GM21390 (cell line): ENCODE results near the gene SPRR2F.
"Not testable (repeated sequence)": the region's sequence is repeated elsewhere in the genome, so short reads cannot be mapped to it uniquely, and the experiment has no call there.

Experiments
- ATAC-seq: cut with Tn5 transposase; IDR thresholded peaks from one replicate; pipeline ENCODE4 v1.9.1; 2021; ENCODE audit not compliant: unreplicated experiment

The SPRR2F gene, protein sequence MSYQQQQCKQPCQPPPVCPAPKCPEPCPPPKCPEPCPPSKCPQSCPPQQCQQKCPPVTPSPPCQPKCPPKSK

DNA sequence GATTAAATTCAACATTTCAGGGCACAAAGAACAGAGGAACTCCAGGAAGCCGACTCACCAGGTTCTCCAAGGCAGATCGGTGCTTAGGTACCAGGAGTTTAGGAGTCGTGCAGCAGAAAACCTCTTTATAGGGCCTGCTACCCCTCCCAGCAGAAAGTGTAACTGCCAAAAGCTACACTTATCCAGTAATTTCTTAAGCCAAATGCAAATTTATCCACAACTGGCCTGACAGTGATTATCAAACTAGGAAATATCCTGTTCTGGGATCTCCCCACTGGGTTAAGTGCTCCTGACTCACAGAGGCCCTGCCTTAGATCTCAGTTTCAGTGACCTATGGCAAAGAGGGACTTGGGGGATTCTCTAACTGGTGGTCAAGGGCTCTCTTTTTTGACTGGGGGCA is at the start of gene SPRR2F:
TSS of gene SPRR2F (minus strand) at position 101 of the 400 bp plus-strand sequence. CDS start 783 bp downstream, outside the sequence.
- ATAC-seq, result no peak

DNA sequence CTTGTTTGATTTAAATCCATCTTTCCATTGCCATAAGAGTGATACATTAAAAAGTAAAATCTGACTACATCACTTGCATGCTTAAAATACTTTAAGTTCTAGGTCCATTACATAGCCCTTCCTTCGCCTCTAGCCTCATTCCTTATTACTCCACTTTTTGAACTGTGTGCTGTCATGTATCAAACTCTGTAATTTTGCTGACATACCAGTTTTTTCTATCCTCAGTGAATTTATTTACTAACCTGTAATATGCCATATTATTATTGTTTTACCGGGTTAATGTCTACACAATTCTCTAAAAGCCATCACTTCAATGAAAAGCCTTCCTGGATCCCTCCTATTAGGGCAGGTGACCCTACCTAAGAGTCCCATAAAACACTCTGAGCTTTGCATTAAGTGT is 42.2 kb upstream of the SPRR2F start:
- ATAC-seq, result no peak

DNA sequence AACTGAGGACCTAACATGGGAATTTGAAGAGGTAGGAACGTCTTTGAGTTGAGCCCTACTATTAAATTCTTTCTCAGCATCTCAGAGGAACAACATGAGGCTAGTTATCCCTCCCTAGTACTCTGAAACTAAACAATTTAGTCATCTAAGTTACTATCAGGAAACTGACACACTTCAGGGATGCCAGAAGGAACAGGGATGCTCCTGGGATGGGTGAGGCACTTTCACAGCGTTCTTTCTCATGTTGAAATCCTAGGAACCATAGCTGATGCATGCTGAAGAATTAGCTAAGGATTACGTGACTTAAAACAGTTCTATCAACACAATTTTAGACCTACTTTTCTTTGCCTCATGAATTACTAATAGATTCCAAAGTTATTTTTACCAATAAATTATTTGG is 39.2 kb upstream of the SPRR2F start:
- ATAC-seq, result no peak

DNA sequence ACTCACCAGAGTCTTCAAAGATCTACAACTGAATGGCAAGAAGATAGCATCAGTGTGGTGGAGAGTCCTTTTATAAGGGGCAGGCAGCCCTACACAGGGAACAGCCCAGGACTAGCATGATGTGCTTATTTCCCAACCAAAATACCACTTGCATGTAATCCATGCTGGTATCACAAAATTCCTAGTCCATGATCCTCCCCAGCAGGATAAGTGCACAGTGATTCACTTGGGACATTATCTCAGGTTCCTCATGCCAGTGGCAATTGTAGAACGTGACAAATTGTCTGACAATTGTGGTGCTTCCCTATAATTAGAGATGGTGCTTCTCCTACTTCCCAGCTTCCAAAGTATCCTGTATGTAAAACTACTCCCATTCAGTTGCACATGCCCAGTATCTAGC is 37.5 kb upstream of the SPRR2F start, which contains the start of gene SPRR2G:
TSS of gene SPRR2G (minus strand) at position 45 of the 400 bp plus-strand sequence. CDS start 780 bp downstream, outside the sequence.
- ATAC-seq, result no peak

DNA sequence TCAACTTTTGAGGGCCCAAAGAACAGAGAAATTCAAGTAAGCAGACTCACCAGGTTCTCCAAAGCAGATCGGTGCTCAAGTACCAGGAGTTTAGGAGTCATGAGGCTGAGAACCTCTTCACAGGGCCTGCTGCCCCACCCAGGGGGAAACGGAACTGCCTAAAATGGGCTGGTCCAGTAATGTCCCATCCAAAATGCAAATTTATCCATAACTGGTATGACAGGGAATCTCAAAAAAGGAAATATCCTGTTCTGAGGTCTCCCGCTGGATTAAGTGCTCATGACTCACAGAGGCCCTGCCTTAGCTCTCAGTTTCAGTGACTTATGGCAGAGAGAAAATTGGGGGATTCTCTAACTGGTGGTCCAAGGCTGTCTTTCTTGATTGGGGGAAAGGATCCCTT is 28.1 kb upstream of the SPRR2F start:
- no peak for ATAC-seq

DNA sequence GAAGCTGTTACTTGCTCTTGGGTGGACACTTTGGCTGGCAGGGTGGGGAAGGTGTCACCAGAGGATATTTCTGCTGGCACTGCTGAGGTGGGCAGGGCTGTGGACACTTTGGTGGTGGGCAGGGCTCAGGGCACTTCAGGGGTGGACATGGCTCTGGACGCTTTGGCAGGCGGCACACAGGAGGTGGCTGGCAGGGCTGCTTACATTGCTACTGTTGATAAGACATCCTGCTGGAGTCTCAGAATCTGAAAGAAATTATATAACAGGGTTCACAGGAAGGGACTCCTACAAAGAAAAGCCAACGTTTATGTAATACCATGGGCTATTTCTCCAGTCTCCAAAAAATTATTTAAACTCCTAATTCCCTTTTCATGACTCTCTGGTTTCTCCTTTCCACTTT is 27.2 kb upstream of the SPRR2F start:
- ATAC-seq, result no peak

DNA sequence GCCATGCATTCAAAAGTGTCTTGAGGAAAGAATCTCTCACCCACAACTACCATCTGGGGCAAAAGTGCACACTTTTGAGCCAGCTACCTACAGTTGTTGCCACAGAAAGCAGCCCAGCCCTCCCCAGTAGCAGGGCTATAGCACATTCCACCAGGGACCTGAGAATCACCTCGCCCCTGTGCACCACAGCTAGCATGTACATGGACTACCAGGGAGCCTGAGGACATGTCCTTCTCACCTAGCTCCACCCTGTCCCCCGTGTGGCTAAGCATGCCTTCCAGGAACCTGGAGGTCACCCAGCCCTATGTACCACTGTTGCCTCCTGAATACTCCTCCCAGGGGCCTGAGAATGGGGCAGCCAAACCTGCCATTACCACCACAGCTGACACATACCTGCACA is 20.4 kb upstream of the SPRR2F start:
- no peak for ATAC-seq

DNA sequence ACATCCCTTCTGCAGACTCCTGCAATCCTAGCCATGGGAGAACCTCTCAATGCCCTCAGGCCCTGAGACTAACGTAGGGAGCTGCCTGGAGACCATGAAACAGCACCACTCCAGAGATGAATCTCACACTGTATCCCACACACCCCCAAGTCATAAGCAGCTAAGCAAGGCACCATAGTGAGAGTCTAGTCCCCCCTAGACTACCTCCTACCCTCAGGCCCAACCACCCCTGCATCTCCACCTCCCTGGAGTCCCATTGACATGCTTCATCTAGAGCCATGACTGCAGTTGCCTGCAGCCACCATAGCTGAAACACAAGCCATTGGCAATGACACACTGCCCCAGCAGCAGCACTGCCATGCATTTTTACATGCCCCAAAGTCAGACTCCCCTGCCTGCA is 20.0 kb upstream of the SPRR2F start:
- ATAC-seq, result no peak

DNA sequence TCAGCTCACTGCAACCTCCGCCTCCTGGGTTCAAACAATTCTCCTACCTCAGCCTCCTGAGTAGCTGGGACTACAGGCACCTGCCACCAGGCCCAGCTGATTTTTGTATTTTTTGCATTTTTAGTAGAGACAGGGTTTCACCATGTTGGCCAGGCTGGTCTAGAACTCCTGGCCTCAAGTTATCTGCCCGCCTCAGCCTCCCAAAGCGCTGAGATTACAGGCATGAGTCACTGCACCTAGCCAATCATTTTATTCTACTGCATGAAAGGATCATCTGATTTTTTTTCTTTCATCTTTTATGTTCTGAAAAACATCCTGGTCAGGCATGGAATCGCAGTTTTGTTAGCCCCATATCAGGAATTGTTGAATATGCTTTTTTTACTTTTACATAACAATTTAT is 15.4 kb upstream of the SPRR2F start:
- ATAC-seq, result not testable (repeated sequence)

DNA sequence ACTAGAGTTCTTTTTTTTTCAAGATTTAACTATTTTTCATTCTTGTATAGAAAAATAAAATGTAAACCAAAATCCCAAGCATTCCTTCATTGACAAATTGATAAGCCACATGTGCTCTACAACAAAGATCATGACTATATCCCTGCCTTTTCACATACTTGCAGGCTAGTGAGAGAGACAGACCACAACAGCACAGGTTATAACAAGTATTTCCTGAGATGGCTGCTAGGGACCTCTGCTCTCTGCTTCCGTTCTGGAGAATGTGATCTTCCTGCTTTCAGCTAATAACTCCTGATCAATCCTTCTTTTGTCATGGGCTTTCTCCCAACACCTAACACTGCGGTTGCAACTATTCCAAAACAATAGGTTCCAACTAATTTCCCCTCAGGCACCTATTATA is 14.0 kb upstream of the SPRR2F start:
- ATAC-seq, result no peak

DNA sequence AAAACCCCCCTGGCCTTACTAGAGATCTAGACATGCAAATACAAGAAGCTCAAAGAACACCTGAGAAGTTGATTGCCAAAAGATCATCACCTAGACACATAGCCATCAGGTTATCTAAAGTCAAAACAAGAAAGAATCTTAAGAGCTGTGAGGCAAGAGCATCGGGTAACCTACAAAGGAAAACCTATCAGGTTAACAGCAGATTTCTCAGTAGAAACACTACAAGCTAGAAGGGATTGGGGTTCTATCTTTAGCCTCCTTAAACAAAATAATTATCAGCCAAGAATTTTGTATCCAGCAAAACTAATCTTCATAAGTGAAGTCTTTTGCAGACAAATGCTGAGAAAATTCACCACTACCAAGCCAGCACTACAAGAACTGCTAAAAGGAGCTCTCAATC is 12.2 kb upstream of the SPRR2F start:
- no peak for ATAC-seq

DNA sequence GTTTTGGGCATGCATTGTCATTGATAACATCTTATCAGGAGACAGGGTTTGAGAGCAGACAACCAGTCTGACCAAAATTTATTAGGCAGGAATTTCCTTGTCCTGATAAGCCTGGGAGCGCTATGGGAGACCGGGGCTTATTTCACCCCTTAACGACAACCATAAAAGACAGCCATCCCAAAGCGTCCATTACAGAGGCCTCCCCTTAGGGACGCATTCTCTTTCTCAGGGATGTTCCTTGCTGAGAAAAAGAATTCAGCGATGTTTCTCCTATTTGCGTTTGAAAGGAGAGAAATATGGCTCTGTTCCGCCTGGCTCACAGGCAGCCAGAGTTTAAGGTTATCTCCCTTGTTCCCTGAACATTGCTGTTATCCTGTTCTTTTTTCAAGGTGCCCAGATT is 10.5 kb upstream of the SPRR2F start:
- not testable (repeated sequence) for ATAC-seq

DNA sequence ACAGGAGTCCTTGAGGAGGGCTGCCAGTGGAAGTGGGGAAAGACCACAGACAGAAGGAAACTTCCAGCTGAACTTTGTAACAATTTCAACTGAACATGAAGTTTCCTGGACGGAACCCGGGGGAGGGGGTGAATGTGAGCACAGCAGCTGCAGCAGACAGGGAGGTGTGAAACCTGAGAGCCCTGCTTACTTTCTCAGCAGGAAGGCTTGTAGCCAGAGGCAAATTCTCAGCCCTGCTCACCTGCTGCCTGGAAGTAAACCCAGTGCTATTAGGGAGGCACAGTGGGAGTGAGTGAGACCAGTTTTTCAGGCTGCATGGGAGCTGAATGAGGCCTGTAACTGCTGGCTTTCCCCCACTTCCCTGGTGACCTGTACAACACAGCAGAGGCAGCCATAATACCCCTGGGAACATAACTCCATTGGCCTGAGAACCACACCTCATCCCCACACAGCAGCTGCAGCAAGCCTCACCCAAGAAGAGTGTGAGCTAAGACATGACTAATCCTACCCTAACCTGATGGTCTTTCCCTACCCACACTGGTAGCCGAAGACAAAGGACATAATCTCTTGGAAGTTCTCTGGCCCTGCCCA is 9.6 kb upstream of the SPRR2F start:
- no peak for ATAC-seq

DNA sequence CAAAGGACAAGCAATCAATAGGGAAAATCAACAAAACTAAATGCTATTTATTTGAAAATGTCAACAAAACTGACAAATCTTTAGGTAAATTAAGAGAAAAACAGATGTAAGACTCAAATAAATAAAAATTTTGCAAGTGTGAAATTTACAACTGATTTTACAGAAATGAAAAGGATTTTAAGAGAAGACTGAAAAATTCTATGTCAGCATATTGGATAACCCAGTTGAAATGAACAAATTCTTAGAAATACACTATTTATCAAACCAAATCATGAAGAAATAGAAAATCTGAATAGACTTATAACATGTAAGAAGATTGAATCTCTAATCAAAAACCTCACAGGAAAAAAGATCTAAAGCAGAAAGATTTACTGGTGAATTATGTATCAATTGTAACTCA is 7.6 kb upstream of the SPRR2F start:
- ATAC-seq, result no peak

DNA sequence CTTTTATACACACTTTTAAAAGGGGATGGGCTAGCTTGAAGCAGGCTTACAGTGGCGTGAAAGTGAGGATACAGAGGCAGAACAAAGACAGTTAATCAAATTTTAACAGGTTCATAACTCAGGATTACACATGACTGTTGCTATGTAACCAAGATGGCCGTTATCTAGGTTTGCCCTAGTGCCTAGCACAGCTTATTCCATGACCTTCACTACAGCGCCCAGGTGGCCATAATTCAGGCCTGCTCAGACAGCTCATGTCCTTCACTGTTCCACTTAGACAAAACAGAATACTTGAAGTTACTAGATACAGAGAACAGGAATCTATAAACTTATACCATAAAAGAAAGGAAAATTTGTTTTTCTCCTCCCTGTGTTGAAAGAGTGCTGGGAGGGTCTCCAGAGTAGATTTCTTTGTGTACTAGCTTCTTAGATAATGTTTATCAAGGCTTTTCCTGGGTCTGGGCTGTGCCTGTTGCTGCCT is 6.2 kb upstream of the SPRR2F start:
- no peak for ATAC-seq

DNA sequence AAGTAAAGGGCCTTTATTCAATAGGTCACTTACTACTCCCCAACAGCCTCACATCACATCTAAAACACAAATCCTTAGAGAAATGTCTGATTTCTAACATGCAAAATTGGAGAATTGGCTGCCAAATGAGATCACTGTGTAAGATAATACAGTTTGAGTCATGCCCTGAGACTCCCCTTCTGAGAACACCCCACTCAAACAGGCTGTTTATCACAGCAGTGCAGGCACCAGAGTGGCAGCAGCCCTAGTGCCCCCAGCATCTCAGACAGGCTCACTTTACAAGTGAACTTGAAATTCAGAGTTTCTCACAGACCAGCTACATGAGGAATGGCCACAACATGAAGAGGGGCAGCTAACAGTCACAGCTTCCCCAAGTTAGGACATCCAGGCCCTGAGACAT is 1.9 kb upstream of the SPRR2F start:
- not testable (repeated sequence) for ATAC-seq

DNA sequence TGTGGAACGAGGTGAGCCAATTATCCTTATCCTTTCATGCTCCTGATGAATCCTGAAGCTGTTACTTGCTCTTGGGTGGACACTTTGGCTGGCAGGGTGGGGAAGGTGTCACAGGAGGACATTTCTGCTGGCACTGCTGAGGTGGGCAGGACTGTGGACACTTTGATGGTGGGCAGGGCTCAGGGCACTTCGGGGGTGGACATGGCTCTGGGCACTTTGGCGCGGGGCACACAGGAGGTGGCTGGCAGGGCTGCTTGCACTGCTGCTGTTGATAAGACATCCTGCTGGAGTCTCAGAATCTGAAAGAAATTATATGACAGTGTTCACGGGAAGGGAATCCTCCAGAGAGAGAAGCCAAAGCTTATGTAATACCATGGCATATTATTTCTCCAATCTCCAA is 862 bp downstream of the SPRR2F start:
- ATAC-seq, result not testable (repeated sequence)

DNA sequence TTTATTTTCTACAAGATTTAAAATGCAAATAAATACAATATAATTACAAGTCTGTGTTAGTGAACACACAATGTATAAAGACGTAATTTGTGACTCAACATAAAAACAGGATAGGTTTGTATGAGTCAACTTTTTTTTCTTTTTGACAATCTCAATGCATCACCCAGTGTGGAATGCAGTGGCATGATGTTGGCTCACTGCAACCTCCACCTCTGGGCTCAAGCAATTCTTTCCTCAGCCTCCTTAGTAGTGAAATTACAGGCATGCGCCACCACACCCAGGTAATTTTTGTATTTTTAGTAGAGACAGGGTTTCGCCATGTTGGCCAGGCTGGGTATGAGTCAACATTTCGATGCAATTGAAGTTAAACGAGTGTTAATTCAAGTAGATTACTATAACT is 13.1 kb downstream of the SPRR2F start:
- ATAC-seq, result no peak

DNA sequence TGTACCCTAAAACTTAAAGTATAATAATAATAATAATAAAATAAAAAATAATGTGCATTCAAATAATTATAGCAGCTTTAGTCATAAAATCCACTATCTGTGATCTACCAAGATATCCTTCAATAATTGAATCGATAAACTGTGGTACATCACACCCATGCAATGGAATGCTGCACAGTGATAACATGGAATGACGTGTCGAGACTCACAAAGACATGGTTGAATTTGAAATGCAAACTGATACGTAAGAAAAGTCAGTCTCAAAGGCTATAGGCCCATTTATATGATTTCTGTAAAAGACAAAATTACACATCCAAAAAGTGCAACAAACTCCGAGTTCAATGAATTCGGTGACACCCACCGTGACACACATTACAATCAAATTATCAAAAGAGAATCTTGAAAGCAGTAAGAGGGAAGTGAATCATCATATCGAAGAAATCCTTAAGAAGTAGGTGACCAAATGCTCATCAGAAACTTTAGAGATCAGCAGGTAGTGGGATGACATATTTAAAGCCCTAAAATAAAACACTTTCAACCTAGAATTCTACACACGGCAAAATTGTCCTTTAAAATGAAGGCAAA is 13.8 kb downstream of the SPRR2F start:
- ATAC-seq, result no peak

DNA sequence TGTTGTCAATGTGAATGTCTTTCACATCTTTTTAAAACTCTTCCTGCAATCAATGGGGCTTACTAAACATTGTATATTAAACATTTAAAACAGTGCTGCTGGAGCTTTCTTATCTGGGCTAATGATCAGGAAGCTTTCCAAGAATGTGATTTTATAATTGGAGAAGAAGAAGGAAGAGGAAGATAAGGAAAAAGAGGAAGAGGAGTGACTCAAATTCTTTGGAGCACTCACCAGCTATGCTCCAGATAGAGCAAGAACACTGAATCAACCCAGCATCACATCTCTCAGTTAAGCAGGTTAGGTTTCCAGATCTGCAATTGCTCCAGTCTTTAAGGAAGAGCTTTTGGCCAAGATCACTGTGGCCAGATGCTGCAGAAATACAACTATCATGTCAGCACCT is 17.6 kb downstream of the SPRR2F start:
- ATAC-seq, result no peak

DNA sequence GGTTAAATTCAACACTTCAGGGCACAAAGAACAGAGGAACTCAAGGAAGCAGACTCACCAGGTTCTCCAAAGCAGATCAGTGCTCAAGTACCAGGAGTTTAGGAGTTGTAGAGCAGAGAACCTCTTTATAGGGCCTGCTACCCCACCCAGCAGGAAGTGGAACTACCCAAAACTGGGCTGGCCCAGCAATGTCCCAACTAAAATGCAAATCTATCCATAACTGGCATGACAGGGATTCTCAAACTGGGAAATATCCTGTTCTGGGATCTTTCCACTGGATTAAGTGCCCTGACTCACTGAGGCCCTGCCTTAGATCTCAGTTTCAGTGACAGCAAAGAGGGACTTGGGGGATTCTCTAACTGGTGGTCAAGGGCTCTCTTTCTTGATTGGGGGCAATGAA is 18.9 kb downstream of the SPRR2F start, which contains the start of gene SPRR2E:
TSS of gene SPRR2E (minus strand) at position 101 of the 400 bp plus-strand sequence. CDS start 775 bp downstream, outside the sequence.
- ATAC-seq, result no peak

DNA sequence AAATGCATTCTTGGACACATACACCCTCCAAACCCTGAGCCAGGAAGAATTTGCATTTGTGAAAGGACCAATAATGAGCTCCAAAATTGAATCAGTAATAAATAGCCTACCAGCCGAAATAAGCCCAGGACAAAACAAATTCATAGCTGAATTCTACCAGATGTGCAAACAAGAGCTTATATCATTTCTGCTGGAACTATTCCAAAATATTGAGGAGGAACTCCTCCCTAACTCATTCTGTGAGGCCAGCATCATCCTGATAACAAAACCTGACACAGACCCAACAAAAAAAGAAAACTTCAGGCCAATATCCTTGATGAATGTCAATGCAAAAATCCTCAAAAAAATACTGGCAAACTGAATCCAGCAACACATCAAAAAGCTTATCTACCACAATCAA is 25.7 kb downstream of the SPRR2F start:
- ATAC-seq, result no peak

DNA sequence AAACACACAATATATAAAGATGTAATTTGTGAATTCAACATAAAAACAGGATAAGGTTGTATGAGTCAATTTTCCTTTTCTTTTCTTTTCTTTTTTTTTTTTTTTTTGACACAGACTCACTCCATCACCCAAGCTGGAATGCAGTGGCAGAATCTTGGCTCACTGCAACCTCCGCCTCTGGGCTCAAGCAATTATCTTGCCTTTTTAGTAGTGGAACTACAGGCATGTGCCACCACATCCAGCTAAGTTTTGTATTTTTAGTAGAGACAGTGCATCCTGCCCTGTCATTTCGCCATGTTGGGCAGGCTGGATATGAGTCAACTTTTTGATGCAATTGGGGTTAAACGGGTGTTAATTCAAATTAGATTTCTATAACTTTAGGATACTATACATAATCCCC is 31.6 kb downstream of the SPRR2F start:
- ATAC-seq, result no peak
